BLaER1 treated with 17β-estradiol and CSF1 and Interleukin-3, amounts not matched to agents 10 nM and 100 nM (cell line): ENCODE measurements around the gene PGAP3.

Source experiments
- H3K27ac ChIP-seq, 11 experiments: shearing (Covaris generic); formaldehyde crosslinking; 2 replicates each; pipeline ENCODE4 v1.8.1; 2022
- H3K27me3 ChIP-seq, 11 experiments: shearing (Covaris generic); formaldehyde crosslinking; 2 replicates each; pipeline ENCODE4 v1.8.1; 2022
- H3K36me3 ChIP-seq, 11 experiments: shearing (Covaris generic); formaldehyde crosslinking; 2 replicates each; pipeline ENCODE4 v1.8.1; 2022
- H3K4me1 ChIP-seq, 10 experiments: shearing (Covaris generic); formaldehyde crosslinking; 2 replicates each; pipeline ENCODE4 v1.8.1; 2022
- H3K4me2 ChIP-seq, 11 experiments: shearing (Covaris generic); formaldehyde crosslinking; 2 replicates each; pipeline ENCODE4 v1.8.1; 2022
- H3K4me3 ChIP-seq, 10 experiments: shearing (Covaris generic); formaldehyde crosslinking; 2 replicates each; pipeline ENCODE4 v1.8.1; 2022
- H3K9ac ChIP-seq, 11 experiments: shearing (Covaris generic); formaldehyde crosslinking; 2 replicates each; pipeline ENCODE4 v1.8.1; 2022
- H3K9me3 ChIP-seq, 11 experiments: shearing (Covaris generic); formaldehyde crosslinking; replicated peaks in 1 of 11; 2 replicates each; pipeline ENCODE4 v1.8.1; 2022
- H4K20me1 ChIP-seq, 11 experiments: shearing (Covaris generic); formaldehyde crosslinking; 2 replicates each; pipeline ENCODE4 v1.8.1; 2022
- Cebpa-rat ChIP-seq, 11 experiments: shearing (Covaris generic); IDR thresholded peaks; 2 replicates each; pipeline ENCODE4 v1.8.1; 2022

The PGAP3 gene

DNA sequence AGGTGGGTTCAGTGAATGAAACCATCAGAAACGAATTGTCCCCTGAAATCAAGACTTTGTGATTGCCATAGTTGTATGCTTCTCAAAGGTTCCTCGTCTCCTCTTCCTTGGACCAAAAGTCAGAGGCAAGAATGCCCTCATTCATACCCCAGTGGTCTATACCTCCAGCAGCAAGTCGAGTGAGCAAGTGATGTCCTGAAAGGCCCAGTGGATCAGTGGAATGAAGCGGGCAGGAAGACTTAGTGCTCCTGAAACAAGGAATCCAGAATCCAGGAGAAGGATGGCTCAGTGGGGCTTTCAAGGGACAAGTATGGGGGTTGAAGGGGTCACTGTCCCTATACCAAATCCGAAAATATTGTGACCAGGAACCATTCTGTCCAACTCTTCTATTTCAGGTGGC is 6.7 kb upstream of the PGAP3 start:
- H4K20me1 ChIP-seq, result no peaks in the 10 kb centered on the region
- no peak for TF ChIP-seq Cebpa-rat (IDR thresholded peaks at IDR 0.05)
- no peak overlapping the region for H3K4me2 ChIP-seq
- no peaks in the 10 kb centered on the region for H3K9me3 ChIP-seq
- no peaks in the 10 kb centered on the region for H3K36me3 ChIP-seq
- H3K27me3 ChIP-seq, result peaks cover 13 to 22% (median 18%) of the 10 kb centered on the region in 11 experiments
- H3K4me1 ChIP-seq, result no peaks in the 10 kb centered on the region; a peak in 1 of 20 replicates
- H3K4me3 ChIP-seq, result no peak overlapping the region
- H3K9ac ChIP-seq, result no peak overlapping the region
- no peak overlapping the region for H3K27ac ChIP-seq

DNA sequence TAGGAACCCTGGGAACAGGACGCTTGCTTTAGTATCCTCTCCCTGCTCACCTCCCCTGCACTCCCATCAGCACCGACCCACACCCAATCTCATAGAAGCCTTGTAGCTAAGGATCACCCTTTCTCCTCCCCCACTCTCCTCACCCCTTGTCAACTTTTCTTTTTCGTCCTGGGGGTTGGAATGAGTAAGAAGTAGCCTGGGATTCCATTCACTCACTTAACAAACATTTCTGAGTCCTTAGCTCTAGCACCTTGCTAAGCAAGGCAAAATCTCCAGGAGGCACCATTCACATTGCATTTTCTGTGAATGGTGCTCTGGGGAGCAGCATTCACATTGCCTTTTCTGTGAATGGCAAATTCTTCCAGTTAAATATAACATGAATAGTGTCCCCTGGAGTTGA is 1.1 kb upstream of the PGAP3 start:
- H3K4me2 ChIP-seq, result peak overlapping the region; percentile 80 to 96 (median 88)
- peak overlapping the region; percentile 57 to 78 (median 66); a peak in 19 of 20 replicates for H3K4me3 ChIP-seq
- peaks cover 0 to 16% (median 0%) of the 10 kb centered on the region in 11 experiments; a peak in 7 of 22 replicates for H3K36me3 ChIP-seq
- peaks cover 10 to 16% (median 14%) of the 10 kb centered on the region in 10 experiments for H3K4me1 ChIP-seq
- peak overlapping the region in 3 of 11 experiments; percentile 79 to 87 (median 84); a peak in 3 of 22 replicates for H3K27ac ChIP-seq
- H3K27me3 ChIP-seq, result no peaks in the 10 kb centered on the region
- no peak for TF ChIP-seq Cebpa-rat (IDR thresholded peaks at IDR 0.05)
- no peaks in the 10 kb centered on the region for H4K20me1 ChIP-seq
- H3K9ac ChIP-seq, result 0 out of 22 replicates have a peak overlapping the region, but pooled peaks of 1 of the 11 experiments have one; percentile 78
- H3K9me3 ChIP-seq, result peaks cover 0 to 12% (median 0%) of the 10 kb centered on the region in 11 experiments; a peak in 7 of 22 replicates

- Histone ChIP-seq H3K27me3 (no peaks in the 10 kb centered on the region), H3K36me3 (peaks cover 0 to 21% (median 4%) of the 10 kb centered on the region in 11 experiments; a peak in 10 of 22 replicates), H3K9ac (peak overlapping the region; percentile 35 to 80 (median 75); a peak in 21 of 22 replicates), H3K4me1 (peaks cover 10 to 16% (median 14%) of the 10 kb centered on the region in 10 experiments), H3K9me3 (peaks cover 0 to 12% (median 0%) of the 10 kb centered on the region in 11 experiments; a peak in 7 of 22 replicates), H3K27ac (peak overlapping the region; percentile 63 to 87 (median 79)), H3K4me3 (peak overlapping the region; percentile 57 to 78 (median 66)), H4K20me1 (no peaks in the 10 kb centered on the region), H3K4me2 (peak overlapping the region; percentile 80 to 96 (median 88))
- no peak for TF ChIP-seq Cebpa-rat (IDR thresholded peaks at IDR 0.05)
Measured at GRCh38 chr17:39688475-39688835, 598 bp upstream of the PGAP3 start.

DNA sequence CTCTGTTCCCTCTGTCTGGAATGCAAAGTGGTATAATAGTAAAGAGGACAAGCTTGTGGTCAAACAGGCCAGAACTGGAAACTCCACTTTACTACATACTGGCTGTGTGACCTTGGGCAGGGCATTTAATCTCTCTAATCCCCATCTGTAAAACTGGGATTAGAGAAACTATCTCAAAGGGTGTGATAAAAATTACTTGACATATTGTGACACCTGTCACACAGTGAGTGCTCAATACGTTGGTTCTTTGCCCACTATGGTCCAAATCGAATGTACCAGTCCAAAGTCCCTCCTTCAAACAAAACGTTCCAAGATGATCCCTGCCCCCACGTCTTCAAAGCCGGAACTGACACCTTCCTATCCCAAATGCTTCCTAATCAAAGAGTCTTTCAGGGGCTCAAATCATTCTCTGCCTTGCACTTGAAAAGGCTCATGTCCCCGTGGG is 734 bp downstream of the PGAP3 start:
- no peaks in the 10 kb centered on the region for H4K20me1 ChIP-seq
- peak overlapping the region in 4 of 11 experiments; percentile 76 to 87 (median 82); a peak in 6 of 22 replicates for H3K27ac ChIP-seq
- H3K4me1 ChIP-seq, result peaks cover 10 to 17% (median 14%) of the 10 kb centered on the region in 10 experiments
- peaks cover 0 to 29% (median 4%) of the 10 kb centered on the region in 11 experiments; a peak in 10 of 22 replicates for H3K36me3 ChIP-seq
- H3K9ac ChIP-seq, result no peak overlapping the region
- H3K4me3 ChIP-seq, result peak overlapping the region in 8 of 10 experiments; percentile 57 to 78 (median 67); a peak in 14 of 20 replicates
- TF ChIP-seq Cebpa-rat (IDR thresholded peaks at IDR 0.05), result no peak
- peaks cover 0 to 12% (median 0%) of the 10 kb centered on the region in 11 experiments; a peak in 7 of 22 replicates for H3K9me3 ChIP-seq
- peak overlapping the region; percentile 34 to 96 (median 88); a peak in 20 of 22 replicates for H3K4me2 ChIP-seq
- no peaks in the 10 kb centered on the region for H3K27me3 ChIP-seq

DNA sequence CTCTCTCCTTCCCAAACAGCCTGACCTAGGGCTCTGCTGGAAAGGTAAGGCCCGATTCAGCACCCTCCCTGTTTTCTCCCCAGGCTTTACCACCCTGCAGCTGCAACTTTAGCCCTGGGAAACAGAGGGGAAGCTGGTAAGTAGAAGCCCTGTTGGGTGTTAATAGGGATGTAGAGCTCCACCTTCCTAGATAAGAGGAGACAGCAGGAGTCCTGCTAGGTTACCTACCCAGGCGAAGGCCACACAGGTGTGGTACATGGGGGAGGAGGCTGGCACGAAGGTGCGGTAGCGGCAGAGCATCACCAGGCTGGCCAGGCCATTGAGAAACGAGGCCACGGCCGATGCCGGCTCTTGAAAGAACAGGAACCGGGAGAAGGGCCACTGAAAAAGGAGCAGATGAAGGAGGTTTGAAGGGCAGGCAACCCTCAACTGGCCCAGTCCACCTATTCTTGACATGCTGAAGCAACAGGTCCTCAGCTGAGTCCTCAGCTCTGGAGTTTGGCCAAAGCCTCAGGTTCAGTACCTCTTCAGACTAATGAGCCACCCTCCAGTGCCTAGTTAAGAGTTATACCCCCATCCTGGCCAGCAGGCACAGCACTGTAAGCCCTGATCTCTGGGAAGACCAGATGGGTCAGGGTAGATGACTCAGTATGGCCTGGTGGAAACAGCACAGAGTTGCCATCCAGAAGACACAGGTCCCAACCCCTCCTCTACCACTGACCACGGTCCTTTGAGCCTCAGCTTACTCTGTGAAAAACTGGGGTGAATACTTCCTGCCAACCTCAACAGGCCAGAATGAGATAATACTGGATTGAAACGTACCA is 3.3 kb downstream of the PGAP3 start:
- no peak overlapping the region for H3K27ac ChIP-seq
- TF ChIP-seq Cebpa-rat (IDR thresholded peaks at IDR 0.05), result no peak
- H3K27me3 ChIP-seq, result no peaks in the 10 kb centered on the region
- H3K36me3 ChIP-seq, result peaks cover 0 to 29% (median 4%) of the 10 kb centered on the region in 11 experiments; a peak in 10 of 22 replicates
- H3K4me3 ChIP-seq, result no peak overlapping the region
- H3K4me1 ChIP-seq, result peaks cover 23 to 36% (median 30%) of the 10 kb centered on the region in 10 experiments
- H3K9me3 ChIP-seq, result peaks cover 0 to 12% (median 0%) of the 10 kb centered on the region in 11 experiments; a peak in 7 of 22 replicates
- H4K20me1 ChIP-seq, result no peaks in the 10 kb centered on the region
- no peak overlapping the region for H3K9ac ChIP-seq
- H3K4me2 ChIP-seq, result no peak overlapping the region

DNA sequence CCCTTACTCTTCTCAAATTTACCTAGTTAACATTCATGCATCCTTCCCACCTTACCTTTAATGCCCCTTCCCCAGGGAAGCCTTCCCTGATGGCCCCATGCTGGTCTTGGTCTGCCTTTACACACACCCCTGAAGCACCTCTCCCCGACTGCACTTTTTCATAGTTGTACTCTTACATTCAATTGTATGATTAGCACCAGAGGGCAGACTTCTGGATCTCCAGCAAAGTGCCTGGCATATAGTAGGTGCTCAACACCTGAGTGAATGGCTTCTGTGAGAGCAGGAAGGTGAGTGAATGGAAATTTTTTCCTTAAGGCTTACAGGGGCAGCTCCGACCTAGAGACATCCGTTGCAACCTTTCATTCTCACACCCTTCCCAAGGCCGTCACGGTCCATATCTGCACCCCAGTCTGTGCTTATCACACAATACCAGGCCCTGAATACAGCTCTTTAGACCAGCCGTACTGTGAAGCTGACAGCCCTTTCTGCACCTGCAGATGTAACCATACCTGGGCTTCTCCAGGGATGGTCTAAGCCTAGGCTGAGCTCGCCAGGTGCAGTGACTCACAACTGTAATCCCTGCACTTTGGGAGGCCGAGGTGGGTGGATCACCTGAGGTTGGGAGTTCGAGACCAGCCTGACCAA is 4.4 kb downstream of the PGAP3 start:
- no peak for TF ChIP-seq Cebpa-rat (IDR thresholded peaks at IDR 0.05)
- H3K4me3 ChIP-seq, result no peak overlapping the region
- H3K36me3 ChIP-seq, result peaks cover 0 to 29% (median 4%) of the 10 kb centered on the region in 11 experiments; a peak in 10 of 22 replicates
- no peak overlapping the region for H3K4me2 ChIP-seq
- H3K27me3 ChIP-seq, result no peaks in the 10 kb centered on the region
- H3K9ac ChIP-seq, result no peak overlapping the region
- H3K4me1 ChIP-seq, result peaks cover 26 to 39% (median 33%) of the 10 kb centered on the region in 10 experiments
- no peak overlapping the region for H3K27ac ChIP-seq
- H4K20me1 ChIP-seq, result no peaks in the 10 kb centered on the region
- H3K9me3 ChIP-seq, result peaks cover 0 to 6% (median 0%) of the 10 kb centered on the region in 11 experiments; a peak in 7 of 22 replicates

DNA sequence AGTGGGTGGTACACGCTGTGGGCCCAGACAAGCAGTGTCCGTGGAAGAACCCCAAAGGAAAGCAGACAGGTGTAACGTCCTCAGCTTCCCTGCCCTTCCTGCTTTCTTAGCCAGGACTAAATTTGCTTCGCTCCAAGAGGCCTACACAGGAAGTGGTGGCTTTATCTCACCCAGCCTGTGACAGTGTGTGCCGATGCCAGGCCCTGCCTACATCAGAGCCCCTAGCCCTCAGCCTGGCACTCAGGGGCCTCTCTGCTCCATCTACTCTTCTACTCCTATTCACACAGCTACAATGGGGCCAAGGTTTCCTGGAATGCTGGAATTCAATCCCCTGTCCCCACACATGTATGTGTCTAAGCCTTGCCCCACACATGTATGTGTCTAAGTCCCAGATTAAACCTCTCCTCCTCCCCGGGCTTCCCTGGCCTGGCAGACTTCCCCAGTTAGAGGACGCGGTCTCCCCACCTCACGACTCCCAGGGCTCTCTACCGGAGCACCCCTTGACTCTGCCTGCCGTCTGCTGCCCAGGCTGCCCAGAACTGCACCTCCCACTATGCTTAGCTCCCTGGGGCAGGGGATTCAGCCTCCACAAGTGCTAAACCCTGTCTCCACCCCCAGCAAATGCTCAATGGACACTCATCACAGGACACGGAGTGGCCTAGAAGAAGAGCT is 8.2 kb downstream of the PGAP3 start:
- no peak for TF ChIP-seq Cebpa-rat (IDR thresholded peaks at IDR 0.05)
- no peaks in the 10 kb centered on the region for H3K9me3 ChIP-seq
- H3K4me2 ChIP-seq, result peak overlapping the region; percentile 75 to 97 (median 89)
- peak overlapping the region in 3 of 10 experiments; percentile 9 to 18 (median 11); a peak in 2 of 20 replicates for H3K4me3 ChIP-seq
- H4K20me1 ChIP-seq, result peaks cover 0 to 13% (median 0%) of the 10 kb centered on the region in 11 experiments; a peak in 2 of 22 replicates
- peak overlapping the region; percentile 40 to 72 (median 66); a peak in 21 of 22 replicates for H3K9ac ChIP-seq
- peaks cover 0 to 21% (median 2%) of the 10 kb centered on the region in 11 experiments; a peak in 10 of 22 replicates for H3K36me3 ChIP-seq
- H3K4me1 ChIP-seq, result peaks cover 62 to 71% (median 67%) of the 10 kb centered on the region in 10 experiments
- H3K27ac ChIP-seq, result peak overlapping the region; percentile 43 to 84 (median 79); a peak in 21 of 22 replicates
- H3K27me3 ChIP-seq, result no peaks in the 10 kb centered on the region
